GM19438 (cell line): ENCODE data around the gene GARNL3.

ENCODE experiments used
- ATAC-seq: cut with Tn5 transposase; IDR thresholded peaks from one replicate; pipeline ENCODE4 v1.9.1; 2021; ENCODE audit warnings: low read depth; ENCODE audit not compliant: unreplicated experiment

GARNL3 gene

DNA sequence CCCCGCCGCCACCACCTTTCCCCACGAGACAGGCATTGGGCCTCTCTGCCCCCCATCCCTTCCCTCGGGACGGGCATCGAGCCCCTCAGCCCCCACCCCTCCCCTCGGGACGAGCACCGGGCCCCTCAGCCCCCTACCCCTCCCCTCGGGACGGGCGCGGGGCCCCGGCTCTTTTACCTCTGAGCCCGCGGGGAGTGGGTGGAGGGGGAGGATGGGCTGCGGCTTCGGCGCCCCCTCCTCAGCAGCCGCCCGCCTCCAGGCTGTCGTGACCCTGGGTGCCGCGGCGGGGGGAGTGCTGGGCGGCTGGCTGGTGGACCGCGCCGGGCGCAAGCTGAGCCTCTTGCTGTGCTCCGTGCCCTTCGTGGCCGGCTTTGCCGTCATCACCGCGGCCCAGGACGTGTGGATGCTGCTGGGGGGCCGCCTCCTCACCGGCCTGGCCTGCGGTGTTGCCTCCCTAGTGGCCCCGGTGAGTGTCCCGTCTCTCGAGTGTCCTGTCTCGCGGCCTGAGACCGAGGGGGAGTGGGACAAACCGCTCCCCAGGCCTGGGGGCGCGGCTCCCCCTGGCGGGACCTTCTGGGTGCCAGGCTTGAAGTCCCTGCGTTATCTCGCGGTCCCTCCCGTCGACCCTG is 133.2 kb downstream of the GARNL3 start:
- ATAC-seq = no peak

GRCh38 chr9:127398275-127398647 is 133.7 kb downstream of the GARNL3 start:
- ATAC-seq = no peak

GRCh38 chr9:127398715-127399400 is 134.3 kb downstream of the GARNL3 start:
- no peak for ATAC-seq

DNA sequence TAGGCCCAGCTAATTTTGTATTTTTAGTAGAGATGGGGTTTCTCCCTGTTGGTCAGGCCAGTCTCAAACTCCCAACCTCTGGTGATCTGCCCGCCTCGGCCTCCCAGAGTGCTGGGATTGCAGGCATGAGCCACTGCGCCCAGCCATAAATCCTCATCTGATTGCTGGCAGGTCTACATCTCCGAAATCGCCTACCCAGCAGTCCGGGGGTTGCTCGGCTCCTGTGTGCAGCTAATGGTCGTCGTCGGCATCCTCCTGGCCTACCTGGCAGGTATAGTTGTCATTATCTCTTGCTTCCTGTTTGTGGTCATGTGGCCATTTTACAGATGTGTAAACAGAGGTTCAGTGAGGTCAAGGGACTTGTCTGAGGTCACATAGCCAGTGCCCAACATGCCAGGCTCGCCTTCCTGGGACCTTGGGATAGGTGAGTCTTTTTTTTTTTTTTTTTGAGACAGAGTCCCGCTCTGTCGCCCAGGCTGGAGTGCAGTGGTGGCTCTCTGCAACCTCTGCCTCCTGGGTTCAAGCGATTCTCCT is 135.2 kb downstream of the GARNL3 start:
- ATAC-seq = no peak

DNA sequence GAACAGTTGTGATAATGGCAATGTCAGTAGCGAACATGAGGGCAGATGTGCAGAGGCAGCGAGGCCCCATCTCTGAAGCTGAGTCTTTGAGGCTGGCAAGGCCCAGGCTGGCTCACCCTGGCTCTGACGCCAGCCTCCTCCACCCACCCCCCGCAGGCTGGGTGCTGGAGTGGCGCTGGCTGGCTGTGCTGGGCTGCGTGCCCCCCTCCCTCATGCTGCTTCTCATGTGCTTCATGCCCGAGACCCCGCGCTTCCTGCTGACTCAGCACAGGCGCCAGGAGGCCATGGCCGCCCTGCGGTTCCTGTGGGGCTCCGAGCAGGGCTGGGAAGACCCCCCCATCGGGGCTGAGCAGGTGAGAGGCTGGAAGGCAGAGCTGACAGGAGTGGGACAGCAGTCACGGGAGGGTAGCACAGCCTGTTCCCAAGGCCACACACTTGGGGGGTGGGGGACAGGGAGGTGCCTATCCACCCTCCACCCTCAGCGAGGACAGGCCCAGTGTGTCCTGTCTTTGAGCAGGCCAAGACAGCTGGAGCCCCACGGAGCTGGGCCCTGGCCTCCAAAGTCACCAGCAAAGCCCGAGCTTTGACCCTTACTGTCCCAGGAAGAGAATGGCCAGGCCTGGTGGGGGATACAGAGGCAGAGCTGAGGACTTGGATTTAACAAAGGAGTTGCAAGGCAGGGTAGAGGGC is 138.0 kb downstream of the GARNL3 start:
- no peak for ATAC-seq

DNA sequence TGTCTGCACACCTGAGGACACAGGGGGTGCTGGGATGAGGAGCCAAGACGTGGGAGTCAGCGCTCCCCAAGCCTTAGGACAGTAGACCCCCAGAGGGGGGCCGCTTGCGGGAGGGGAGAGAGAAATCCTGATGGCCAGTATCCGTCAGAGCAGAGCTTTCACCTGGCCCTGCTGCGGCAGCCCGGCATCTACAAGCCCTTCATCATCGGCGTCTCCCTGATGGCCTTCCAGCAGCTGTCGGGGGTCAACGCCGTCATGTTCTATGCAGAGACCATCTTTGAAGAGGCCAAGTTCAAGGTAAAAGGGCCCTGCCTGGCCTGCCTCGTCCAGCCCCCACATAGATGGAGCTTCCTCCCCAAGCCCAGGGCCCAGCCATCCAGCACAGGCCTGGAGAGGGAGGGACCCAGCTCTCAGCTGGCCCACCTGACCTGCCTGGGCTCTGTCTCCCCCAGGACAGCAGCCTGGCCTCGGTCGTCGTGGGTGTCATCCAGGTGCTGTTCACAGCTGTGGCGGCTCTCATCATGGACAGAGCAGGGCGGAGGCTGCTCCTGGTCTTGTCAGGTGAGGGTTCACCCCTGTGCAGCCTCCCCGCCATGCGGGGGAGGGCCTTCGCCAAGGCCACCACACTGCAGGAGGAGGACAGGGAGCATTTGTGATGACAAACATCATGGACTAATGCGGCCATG is 139.1 kb downstream of the GARNL3 start:
- no peak for ATAC-seq

- ATAC-seq = no peak
Observed at GRCh38 chr9:127404631-127405030, 140.1 kb downstream of the GARNL3 start.

- no peak for ATAC-seq
Observed at GRCh38 chr9:127405344-127406125, 141.0 kb downstream of the GARNL3 start.

- no peak for ATAC-seq
Observed at GRCh38 chr9:127406799-127407491, 142.4 kb downstream of the GARNL3 start.

DNA sequence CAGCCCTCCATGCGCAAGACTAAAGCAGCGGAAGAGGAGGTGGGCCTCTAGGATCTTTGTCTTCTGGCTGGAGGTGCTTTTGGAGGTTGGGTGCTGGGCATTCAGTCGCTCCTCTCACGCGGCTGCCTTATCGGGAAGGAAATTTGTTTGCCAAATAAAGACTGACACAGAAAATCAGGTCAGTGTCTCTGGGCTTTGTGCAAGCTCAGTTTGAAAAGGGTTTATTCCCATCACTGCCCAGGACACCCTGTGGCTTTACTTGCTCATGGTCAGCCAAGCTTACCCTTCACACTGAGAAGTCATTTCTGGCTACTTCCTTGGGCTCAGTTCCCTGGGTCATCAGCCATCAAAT is 142.9 kb downstream of the GARNL3 start:
- ATAC-seq = no peak

GRCh38 chr9:127411122-127411521 is 146.5 kb downstream of the GARNL3 start:
- ATAC-seq = no peak

DNA sequence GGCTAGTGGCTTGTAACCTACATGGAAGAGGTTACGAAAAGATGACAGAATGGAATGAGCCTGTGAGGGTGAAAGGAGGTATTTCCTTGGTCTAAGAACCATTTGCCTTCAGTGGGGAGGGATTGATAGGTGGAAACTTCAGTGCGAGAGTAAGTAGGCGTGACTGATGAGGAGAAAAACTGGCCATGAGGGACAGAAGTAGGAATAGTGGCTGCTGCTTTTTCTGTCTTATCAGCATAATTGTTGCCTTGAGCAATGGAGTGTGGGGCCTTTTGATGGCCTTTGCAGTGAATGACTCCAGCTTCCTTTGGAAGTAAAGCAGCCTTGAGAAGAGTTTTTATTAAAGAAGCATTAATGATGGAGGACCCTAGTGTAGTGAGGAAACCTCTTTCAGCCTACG is 150.6 kb downstream of the GARNL3 start:
- no peak for ATAC-seq

DNA sequence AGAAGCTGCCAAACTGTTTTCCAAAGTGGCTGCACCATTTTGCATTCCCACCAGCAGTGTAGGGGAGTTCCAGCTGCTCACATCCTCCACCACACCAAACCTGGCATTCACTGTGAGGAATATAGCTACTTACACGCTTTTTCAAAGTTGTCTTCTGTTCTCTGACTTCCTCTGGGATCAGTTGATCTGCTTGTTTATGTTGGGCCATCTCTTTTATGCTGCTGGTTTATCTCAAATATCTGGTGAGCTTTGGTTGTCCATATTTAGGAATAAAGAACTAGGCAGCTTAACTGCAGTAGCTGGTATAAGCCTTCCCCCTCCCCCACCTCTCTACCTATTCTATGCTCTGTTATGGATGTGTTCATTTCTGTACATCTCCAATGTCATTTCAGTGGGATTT is 151.1 kb downstream of the GARNL3 start:
- ATAC-seq = no peak

GRCh38 chr9:127417131-127418036 is 152.8 kb downstream of the GARNL3 start:
- ATAC-seq = no peak

DNA sequence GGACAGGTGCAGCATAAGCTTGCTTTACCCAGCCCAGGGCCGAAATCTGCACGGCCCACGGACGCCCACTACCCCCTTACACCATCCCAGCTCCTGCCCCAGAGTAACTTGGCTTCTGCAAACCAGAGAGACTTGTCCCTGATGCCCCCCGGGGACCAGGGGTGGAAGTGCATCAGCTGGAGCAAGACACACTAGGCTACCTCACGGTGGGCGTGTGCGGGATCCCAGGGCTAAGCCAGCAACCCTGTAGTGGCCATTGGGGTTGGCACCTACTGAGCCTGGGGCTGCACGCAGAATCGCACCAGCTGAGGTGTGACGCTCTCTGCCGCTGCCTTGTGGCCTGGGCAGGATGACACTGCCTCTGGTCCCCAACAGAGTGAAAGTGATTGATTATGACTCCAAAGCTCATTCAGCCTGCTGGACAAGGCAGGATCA is 153.5 kb downstream of the GARNL3 start:
- ATAC-seq = no peak

- no peak for ATAC-seq
Observed at GRCh38 chr9:127419348-127419747, 154.8 kb downstream of the GARNL3 start.

DNA sequence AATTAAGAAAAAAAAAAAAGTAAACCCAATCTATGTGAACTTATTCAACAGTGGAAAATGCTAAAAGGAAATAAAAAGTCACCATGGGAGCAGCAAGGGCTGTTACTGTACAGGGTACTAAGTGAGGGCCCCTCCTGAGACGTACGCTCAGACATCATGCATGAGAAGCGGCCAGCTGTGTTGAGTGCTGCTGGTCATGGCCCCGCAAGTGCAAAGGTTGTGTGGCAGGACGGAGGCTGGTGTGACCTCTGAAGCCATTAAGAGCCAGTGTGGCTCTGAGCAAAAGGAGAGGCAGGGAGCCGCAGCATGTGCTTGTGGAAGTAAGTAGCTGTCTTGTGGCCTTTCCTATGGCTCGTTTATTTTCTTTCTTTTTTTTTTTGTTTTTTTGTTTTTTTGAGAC is 156.5 kb downstream of the GARNL3 start:
- no peak for ATAC-seq

- ATAC-seq = no peak
Observed at GRCh38 chr9:127422133-127422782, 157.7 kb downstream of the GARNL3 start.
